ENCODE data around the gene EXOC4.
A peak's percentile ranks its signal among the peaks of the same experiment; 100 is the strongest.

EXOC4 gene

DNA sequence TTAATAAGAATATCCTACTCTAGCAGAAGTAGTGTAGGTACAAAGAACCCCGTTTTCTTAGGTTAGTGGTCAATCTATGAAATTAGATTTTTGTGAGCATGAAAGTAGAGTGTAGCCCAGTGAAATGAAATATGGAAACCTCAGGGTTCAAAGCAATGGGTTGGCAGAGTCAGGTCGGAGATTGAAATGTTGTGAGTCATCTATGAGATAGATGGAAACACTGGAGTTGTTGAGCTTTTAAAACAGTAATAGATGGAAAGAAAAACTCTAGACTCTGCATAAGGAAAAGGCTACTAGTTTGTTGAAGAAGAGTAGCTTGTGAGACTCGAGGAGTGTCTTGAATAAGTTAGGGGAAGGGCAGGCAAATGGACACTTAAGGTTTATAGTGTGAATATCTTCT lies 251.9 kb downstream of the EXOC4 start:
- no peak for DNase-seq

DNA sequence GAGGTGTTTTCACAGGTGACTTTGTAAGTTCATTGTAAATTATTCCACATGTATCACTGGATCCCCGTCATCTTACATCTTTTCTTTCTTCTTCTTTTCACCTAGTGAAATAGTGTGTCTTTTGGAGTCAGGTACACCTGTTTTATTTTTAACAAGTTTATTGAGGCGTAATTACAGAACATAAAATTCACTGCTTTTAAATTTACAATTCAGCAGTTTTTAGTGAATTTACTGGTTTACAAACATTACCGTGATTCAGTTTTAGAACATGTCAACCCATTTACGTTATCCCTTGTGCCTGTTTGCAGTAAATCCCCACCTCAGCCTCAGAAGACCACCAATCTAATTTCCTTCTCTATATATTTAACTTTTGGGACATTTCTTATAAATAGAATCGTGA lies 256.9 kb downstream of the EXOC4 start:
- DNase-seq = no peak

DNA sequence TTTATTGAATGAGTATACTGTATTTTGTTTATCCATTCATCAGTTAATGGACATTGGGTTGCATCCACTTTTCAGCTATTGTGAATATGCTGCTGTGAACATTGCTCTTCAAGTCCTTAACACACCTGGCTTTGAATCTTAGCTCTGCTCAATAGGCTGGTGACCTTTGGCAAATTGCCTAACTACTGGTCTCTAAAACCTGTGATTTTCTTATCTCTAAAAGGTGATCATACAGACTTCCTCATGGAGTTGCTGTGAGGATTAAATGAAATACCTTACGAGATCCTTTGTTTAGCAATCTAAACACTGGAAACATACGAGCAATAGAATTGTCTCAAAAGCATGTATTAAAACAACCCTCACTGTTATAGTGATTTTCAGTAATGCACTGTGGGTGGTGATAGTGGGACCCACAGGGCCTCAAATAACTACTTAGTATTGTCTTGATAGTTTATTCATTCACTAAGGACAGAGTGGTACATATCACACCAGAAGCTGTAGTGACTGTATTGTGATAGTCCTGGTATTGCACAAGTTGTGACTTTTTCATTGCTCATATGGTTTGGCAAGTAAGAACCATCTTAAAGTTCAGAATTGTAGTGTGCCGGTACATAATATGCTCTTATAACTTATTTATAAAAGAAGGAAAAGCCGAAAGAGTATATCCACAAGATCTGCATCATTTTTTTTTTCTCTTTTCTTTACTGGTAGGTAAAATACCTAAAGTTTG lies 257.6 kb downstream of the EXOC4 start:
- DNase-seq = no peak

DNA sequence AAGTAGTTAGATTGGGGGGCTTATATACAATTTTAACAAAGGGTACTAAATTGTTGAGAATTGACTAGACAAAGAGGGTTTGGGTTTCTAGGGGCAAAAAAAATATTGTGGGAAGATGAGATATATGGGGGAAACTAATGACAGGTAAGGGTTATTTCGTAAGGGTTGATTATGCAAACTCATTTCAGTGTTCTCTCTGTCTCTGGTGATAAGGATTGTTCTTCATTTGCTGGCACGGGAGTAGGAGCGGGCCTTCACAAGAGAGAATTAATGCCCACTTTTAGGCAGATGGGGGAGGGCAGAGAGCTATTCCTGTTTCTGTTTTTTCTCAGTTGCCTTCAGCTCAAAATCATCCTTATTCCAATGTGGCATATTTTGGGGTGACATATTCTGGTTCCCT lies 258.4 kb downstream of the EXOC4 start:
- DNase-seq = no peak

DNA sequence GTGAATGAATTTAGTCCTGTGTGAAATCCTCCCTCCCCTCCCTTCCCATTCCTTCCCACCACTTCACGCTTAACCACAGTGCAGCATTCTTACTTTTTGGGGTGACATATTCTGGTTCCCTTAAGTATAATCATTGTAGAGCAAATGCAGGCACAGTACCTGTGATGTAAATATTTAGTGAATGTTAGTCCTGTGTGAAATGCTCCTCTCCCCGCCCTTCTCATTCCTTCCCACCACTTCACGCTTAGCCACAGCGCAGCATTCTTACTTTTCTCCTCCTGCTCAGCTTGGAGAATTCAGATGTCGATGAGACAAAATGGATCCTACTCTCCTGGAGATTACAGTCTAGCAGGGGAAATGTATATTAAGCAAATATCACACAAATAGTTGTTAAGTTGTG lies 258.8 kb downstream of the EXOC4 start:
- no peak for DNase-seq

DNA sequence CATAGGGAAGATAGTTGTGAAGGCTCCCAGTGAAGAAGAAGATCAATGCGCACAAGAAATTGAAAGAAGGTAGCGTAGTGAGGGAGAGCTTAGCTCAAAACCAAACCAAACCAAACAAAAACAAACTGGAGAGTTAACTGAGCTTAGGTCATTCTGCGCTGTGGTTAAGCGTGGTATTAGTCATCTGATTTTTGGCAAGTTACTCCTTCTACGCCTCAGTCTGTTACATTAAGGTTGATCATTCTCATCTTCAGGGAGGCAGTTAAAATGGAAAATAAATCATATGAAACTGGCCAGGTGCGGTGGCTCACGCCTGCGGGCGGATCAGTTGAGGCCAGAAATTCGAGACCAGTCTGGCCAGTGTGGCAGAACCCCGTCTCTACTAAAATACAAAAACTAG lies 259.7 kb downstream of the EXOC4 start:
- DNase-seq = peak; percentile 59

DNA sequence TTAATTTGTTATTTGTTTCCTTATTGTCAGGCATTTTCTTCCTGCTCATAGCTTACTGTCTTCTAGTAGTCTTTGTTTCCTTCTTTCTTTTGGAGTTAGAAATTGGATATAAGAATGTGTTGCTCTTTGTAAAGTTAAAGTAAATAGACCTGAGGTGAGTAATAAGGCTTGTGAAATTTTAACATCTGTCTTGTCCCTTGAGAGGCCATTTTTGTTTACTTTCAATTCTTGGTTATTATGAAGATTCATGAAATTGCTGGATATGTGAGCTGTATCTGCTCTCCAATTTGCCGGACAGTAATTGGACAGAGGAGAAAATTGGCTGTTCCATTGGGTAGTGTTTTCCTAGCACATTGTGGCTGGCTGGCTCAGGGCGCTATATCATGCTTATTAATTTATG lies 260.7 kb downstream of the EXOC4 start:
- DNase-seq = no peak

DNA sequence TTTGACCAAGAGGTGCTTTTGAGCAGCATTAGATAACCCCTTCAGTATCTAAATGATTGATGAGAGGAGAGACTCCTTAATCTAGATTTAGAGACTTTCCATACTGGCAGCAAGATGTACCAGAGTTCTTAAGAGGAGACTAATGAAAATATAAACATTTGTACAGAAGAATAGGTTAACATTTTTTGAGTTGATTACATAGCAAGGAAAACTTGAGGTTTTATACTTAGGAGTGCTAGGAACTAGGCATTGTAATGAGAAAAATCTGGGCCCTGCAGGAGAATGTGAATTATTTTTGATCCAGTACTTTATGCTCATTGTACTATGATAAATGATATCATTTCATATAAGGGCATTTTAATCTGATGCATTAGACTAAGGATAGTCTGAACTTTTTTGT lies 261.7 kb downstream of the EXOC4 start:
- no peak for DNase-seq

DNA sequence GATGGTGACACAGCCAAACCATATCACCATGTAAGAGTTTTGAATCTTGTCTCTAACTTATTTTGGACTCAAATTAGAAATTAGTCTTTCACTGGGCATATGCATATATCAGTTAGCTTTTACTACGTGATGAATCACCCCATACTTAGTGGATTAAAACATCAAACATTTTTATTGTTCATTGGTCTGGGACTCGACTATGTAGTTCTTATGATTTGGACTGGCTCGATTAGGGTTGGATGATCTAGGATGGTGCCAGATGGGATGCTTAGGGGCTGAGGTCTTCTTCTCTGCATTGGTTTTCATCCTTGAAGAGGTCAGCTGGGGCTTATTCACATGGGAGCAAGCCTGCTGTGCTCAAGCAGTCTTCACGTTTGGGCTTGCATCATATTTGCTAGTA lies 264.9 kb downstream of the EXOC4 start:
- DNase-seq = no peak

DNA sequence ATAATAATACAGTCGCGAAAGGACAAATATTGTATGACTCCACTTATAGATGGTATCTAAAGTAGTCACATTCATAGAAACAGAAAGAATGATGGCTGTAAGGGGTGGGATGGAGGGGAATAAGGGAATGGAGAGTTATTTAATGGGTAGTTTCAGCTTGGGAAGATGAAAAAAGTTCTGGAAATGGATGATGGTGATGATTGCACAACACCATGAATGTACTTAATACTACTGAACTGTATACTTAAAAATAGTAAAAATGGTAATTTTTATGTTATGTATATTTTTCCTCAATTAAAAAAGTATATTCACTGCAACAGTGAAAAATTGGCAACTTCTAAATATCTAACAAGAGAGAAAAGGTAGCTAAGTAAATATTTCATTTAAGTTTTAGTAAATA lies 265.8 kb downstream of the EXOC4 start:
- DNase-seq = no peak

DNA sequence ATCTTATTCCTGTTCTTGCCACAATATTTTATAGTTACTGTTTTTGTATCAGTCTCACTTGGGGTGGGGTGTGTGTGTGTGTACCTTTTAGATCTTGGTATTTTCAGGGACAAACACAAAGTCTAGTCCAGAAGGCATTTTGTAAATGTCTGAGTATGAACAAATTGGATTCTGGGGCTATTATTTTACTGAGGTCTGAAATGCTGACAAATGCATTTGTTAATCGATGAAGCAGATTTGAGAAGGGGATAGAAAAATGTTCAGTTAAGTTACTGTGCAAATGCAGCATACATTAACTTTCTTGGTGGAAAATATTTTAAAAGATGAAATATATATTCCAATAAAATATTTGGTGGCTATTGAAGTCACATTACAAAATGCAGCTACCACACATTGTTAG lies 267.4 kb downstream of the EXOC4 start:
- DNase-seq = no peak

DNA sequence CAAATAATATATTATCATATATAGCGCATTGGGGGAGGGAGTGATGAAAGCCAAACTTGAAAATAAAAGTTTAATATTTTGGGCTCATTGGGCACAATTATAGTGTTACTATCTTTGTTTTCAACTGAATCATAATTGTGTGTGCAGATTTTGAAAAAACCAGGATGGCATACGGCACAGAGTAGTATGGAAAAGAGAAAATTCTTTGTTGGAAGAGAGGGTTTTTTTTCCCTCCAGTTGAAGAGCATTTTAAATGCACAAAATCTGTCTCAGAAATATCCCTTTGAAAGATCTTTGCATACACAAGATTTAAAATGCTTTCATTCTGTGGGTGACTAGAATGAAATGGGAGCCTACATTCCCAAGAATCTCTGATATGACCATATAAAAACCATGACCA lies 269.6 kb downstream of the EXOC4 start:
- DNase-seq = no peak

DNA sequence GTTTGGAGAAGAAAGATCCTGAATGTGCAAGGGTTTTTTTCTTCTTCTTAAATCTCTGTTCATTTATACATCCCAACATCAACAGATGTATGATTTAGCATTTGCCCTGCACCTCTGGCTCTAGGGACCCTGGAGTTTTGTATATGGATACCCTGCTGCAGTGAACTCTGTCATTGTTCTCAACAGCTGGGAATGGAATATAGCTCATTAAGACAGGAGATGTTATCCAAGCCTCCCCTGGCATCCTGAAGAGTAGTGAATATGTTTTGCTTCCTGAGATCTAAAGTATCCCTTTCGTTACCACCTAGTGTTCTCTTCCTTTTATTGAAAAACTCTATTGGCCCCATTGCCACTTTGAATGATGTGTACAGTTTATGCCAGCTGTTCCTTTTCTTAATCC lies 275.9 kb downstream of the EXOC4 start:
- no peak for DNase-seq

DNA sequence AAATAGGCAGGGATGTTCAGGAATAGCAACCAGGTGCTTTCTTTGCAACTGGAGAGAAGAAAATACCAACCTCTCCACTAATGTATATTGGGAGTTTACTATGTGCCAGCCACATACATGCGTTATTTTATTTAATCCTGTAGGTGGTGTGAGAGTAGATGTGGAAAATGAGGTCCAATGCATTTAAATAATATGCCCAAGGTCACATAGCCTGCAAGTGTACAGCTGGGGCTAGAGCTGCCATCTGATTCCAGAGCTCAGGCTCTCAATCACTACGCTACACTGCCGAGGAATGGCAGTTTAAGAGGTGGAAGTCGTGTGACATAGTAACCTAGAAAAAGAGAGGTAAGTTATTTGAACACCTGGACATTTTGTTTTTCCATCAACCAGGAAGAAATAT lies 277.0 kb downstream of the EXOC4 start:
- no peak for DNase-seq

DNA sequence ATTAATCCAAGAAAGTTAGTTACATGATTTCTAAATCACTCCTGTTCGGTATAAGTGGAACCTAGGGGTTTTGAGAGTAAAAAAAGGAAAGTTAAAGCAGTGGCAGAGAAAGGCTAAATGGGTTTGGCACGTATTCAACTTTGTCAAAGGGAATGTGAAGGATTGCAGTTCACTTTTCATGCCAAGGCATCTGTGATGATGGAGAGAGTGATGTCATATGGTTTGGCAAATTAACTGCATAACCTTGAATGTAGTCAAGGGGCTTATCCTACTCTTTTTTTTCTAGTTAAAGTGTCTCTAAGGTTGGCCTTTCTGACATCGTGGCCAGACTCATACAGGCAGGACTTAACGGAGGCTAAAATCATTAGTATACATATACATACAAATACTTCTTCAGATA lies 277.8 kb downstream of the EXOC4 start:
- no peak for DNase-seq

DNA sequence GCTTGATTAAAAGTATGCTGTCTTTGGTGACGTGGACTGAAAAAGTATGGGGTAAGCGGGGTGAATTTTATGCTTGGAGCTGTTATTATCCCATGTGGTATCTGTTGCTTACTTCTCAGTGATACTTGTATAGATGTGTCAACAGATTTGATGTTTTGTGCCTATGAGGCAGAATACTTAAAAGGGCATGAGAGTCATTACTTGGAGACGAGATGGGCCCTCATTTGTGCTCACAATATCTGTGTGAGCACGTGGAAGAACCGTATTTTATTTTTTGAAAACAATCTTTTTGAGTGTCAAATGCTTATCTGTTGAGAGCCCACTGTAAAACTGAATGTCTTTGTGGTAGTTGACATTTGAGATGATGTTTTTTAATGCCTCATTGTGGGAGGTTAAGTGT lies 281.9 kb downstream of the EXOC4 start:
- no peak for DNase-seq

DNA sequence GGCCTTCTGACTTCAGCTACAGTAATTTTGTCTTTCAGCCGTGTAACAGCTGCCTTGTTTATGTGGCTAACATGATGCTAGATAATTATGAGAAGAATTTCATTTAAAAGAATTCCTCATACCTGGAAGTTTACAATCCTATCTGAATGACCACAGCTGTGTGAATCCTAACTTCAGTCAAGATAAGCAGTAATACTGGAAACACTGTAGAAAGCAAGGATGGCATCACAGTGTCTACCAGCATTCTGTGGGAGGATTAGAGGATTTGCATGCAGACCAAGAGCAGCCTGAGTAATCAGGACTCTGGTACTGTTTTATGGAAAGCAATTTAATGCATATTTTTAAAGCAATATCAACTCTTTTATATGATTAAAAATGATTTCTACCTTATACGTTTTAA lies 282.4 kb downstream of the EXOC4 start:
- DNase-seq = no peak

DNA sequence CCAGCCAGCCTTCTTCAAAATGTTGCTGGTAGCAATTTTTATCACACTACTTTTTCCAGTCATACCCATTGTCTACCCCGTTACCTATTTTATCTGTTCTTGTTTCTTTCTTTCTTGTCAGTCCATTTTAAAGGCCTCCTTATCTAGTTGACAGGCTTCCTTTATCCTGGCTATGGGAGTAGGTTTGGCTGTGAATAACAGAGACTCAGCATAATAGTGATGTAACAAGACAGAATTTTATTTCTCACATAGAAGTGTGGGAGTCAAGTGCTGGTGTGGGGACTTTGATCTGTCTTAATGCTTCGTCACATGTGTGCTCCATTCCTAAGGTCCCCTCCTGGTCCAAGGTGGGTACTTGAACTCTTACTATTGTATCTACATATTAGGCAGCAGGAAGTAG lies 283.6 kb downstream of the EXOC4 start:
- no peak for DNase-seq

DNA sequence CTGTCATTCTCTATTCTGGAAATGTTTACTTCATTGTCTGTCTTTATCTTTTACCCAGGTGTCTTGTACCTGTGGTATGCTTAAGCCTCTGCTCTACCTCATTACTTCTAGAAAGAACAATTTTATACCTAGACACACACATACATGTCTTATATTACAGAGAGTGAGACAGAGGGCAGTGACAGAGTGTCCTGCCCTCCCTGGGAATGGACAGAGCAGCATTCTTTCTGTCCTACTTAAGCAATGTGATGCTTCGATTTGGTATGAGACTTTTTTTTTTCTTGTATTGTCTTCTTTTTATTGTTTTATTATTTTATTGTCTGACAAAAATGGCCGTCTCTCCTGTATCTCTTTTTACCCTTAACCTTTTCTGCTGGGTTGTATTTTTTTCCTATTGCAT lies 286.1 kb downstream of the EXOC4 start:
- DNase-seq = no peak

DNA sequence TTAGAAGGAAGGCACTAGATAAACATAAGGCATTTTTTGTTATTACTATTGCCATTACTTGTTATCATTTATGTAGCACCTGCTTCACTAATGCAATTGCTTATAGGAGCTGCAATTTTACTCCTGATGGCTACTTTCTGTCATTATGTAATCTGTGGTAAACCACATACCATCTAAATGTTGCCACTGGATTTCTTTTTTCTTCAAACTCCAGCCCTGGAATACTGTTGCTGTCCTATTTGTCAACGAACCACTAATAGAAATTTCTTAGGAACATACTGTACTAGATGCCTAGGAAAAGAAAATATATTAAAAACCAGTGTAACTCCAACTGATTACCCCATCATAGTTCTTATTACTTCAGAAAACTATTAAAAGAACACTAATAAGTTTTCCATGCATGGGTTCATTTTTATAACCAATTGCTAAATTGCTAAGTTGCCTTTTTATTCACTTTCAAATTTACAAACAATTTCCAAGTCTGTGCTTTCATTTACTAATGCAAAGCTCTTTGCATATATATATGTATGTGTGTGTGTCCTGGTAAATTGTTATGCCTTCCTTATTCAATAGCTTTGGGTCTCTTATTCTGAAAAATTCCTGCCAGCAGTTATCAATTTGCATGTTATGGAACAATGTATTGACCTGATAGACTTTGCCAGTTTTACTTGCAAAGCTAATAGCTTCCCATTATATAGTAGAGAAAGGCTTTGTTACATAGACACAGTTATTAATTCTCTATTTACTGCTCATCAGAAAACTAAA lies 287.4 kb downstream of the EXOC4 start:
- no peak for DNase-seq

DNA sequence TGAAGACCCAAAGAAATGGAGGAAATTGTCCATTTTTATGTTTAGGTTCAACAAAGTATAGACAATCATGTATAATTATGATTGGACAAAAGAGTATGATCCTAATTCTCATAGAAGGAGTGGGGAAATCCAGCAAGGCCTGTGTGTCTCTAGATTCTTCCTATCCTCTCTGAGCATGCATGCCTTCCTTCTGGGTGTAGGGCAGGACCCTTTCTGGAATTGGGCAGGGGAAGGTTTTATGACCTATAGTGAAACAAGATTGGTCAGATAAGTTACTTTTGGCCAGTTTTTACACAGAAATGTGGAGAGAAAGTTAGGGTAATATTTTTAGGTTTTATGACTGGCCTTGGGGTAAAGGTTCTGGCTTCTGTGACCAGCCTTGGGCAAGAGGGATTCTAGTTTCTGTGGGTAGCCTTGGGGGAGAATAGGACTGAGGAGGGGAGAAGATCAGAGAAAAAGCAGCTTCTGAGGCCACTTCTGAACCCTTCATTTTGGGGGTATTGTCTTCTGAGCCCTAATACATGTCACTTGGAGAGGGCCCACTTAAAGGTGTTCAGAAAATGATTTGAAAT lies 289.4 kb downstream of the EXOC4 start:
- peak; percentile 5 for DNase-seq

DNA sequence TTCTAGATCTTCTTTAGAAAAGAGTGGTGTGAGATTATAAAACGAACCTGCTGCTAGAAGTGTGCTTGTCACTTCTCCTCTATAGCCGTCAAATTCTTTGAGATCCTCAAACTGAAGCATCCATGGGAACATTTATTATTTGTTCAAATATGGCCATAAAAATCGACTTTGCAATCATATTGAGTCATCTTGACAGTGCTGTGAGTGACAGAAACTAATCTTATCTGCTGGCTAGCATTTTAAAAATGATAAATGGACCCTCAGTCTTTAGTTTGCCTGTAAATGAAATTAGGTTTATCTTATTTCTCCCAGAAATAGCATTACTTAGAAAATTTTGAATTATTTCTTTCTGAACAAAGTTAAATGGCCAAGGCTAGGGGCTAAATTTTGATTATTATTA lies 290.8 kb downstream of the EXOC4 start:
- no peak for DNase-seq

DNA sequence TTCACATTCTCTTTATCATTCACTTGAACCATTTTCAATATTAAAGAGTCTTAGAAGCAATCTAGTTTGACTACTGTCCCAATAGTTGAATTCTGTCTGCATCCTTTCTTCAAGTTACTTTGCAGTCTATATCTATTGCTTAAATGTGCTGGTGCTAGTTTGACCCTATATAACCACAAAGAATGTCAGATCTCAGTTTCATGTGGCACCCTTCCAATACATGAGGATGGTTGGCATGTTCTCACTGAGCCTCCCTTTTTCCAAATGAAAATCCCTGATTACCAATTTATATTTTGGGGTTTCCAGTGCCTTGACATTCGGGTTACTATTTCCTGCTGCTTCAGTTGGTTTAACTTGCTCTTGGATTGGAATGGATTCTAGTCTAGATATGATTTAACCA lies 292.7 kb downstream of the EXOC4 start:
- DNase-seq = no peak

DNA sequence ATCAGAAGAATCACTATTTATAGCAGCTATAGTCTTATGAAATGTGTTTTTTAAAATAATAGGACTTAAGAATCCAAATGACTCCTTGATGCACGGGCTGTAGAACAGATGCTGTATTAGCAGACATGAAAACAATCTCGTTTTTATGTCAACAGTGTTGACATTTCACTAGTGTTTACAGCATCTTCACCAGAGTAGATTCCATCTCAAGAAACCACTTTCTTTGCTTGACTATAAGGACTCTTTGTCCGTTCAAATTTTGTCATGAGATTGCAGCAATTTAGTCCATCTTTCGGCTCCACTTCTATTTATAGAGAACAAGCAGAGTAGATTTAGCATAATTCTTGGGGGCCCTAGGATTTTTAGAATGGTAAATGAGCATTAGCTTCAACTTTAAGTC lies 295.1 kb downstream of the EXOC4 start:
- DNase-seq = no peak

DNA sequence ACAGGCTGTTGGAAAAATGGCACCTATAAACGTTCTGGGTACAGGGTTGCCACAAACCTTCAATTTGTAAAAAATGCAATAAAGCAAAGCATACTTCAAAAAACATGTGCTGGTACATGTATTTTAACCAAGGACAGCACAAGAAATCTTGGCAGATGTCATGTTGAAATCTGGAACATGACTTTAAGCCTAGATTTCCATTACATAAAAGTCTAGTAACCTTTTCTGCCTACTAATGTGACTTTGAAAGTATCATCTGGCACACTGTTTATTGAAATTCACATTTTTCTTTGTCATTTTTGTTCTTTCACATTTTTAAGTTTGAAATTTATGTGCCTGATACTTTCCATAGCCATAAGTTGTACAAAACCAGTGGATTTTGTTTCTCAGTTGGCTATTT lies 296.8 kb downstream of the EXOC4 start:
- DNase-seq = no peak

Measured in activated CD4-positive, alpha-beta T cell treated with anti-CD3 and anti-CD28 coated beads, Interleukin-2, amount 50 U/mL, for 16 hours (primary cell).